GM19023 (cell line): ENCODE results near the gene DRAXIN.

ENCODE experiments used
- ATAC-seq: cut with Tn5 transposase; IDR thresholded peaks from one replicate; pipeline ENCODE4 v1.9.1; 2021; ENCODE audit warnings: mild to moderate bottlenecking, moderate library complexity; ENCODE audit not compliant: unreplicated experiment

DRAXIN gene

GRCh38 chr1:11684070-11684469, 7.4 kb upstream of the DRAXIN start:
- ATAC-seq = no peak

- no peak for ATAC-seq
These were observed 6.2 kb upstream of the DRAXIN start for GRCh38 chr1:11685210-11685752.

- no peak for ATAC-seq
These were observed 3.0 kb upstream of the DRAXIN start for GRCh38 chr1:11688506-11688905.

GRCh38 chr1:11690397-11691301, 861 bp upstream of the DRAXIN start:
- ATAC-seq = no peak

- ATAC-seq = no peak
These were observed 610 bp downstream of the DRAXIN start for GRCh38 chr1:11691928-11692711.

GRCh38 chr1:11693024-11693590, 1.6 kb downstream of the DRAXIN start:
- no peak for ATAC-seq

- no peak for ATAC-seq
These were observed 2.4 kb downstream of the DRAXIN start for GRCh38 chr1:11693917-11694316.

- ATAC-seq = no peak
These were observed 4.4 kb downstream of the DRAXIN start for GRCh38 chr1:11695861-11696260.

- ATAC-seq = no peak
These were observed 5.8 kb downstream of the DRAXIN start for GRCh38 chr1:11697188-11697892.

GRCh38 chr1:11697893-11698210, 6.3 kb downstream of the DRAXIN start:
- no peak for ATAC-seq

- ATAC-seq = no peak
These were observed 9.3 kb downstream of the DRAXIN start for GRCh38 chr1:11700601-11701467.

GRCh38 chr1:11701551-11701961, 10.0 kb downstream of the DRAXIN start:
- no peak for ATAC-seq

GRCh38 chr1:11701981-11702803, 10.7 kb downstream of the DRAXIN start:
- no peak for ATAC-seq

- no peak for ATAC-seq
These were observed 12.1 kb downstream of the DRAXIN start for GRCh38 chr1:11703357-11704193.

- ATAC-seq = no peak
These were observed 12.7 kb downstream of the DRAXIN start for GRCh38 chr1:11704194-11704529.

GRCh38 chr1:11704691-11705475, 13.4 kb downstream of the DRAXIN start:
- ATAC-seq = no peak

GRCh38 chr1:11705596-11705995, 14.1 kb downstream of the DRAXIN start:
- ATAC-seq = no peak

GRCh38 chr1:11706292-11706691, 14.8 kb downstream of the DRAXIN start:
- ATAC-seq = no peak
